H9 (cell line): Measurements from ENCODE around the gene ARID1B. TPM values are rescaled to one million over a fixed set of nuclear protein-coding genes. Genes with fewer than 3 reads are reported as not detected.

ENCODE experiments used
- DNase-seq: peaks from one replicate; pipeline ENCODE4 v3.0.0-alpha.2; 2017
- H2AFZ ChIP-seq: one replicate; pipeline ENCODE4 v1.6.1; 2013; ENCODE audit warnings: mild to moderate bottlenecking, low read length, control low read depth, moderate library complexity
- H2AK5ac ChIP-seq: 2 replicates; pipeline ENCODE4 v1.6.1; 2013; ENCODE audit warnings: low read length, control low read depth, mixed read lengths; ENCODE audit not compliant: insufficient read length
- H2BK120ac ChIP-seq: one replicate; pipeline ENCODE4 v1.6.1; 2013; ENCODE audit warnings: low read depth, mild to moderate bottlenecking, low read length, control low read depth, inconsistent platforms; ENCODE audit not compliant: poor library complexity, severe bottlenecking
- H2BK12ac ChIP-seq: 2 replicates; pipeline ENCODE4 v1.6.1; 2013; ENCODE audit warnings: low read length, control low read depth, mixed read lengths, low read depth; ENCODE audit not compliant: insufficient read length
- H2BK15ac ChIP-seq: 2 replicates; pipeline ENCODE4 v1.6.1; 2013; ENCODE audit warnings: low read depth, low read length, control low read depth
- H2BK20ac ChIP-seq: one replicate; pipeline ENCODE4 v1.6.1; 2013; ENCODE audit warnings: low read depth, mild to moderate bottlenecking, low read length, control low read depth, inconsistent platforms; ENCODE audit not compliant: poor library complexity, severe bottlenecking
- H2BK5ac ChIP-seq: 2 replicates; pipeline ENCODE4 v1.6.1; 2013; ENCODE audit warnings: low read length, control low read depth, mixed read lengths; ENCODE audit not compliant: insufficient read length
- H3K14ac ChIP-seq: 2 replicates; pipeline ENCODE4 v1.6.1; 2013; ENCODE audit warnings: low read length, control low read depth; ENCODE audit not compliant: insufficient read depth
- H3K18ac ChIP-seq: 2 replicates; pipeline ENCODE4 v1.6.1; 2013; ENCODE audit warnings: low read depth, mild to moderate bottlenecking, mixed read lengths, low read length, control low read depth; ENCODE audit not compliant: insufficient read length
- H3K23ac ChIP-seq: 2 replicates; pipeline ENCODE4 v1.6.1; 2013; ENCODE audit warnings: low read length, control low read depth, mixed read lengths, low read depth; ENCODE audit not compliant: insufficient read length
- H3K23me2 ChIP-seq: 2 replicates; pipeline ENCODE4 v1.6.1; 2013; ENCODE audit warnings: low read depth, mild to moderate bottlenecking, mixed read lengths, low read length, control low read depth; ENCODE audit not compliant: insufficient read length, poor library complexity, severe bottlenecking
- H3K27ac ChIP-seq: 2 replicates; pipeline ENCODE4 v1.5.1; 2013; ENCODE audit warnings: low read length, control low read depth, mixed read lengths, low read depth; ENCODE audit not compliant: insufficient read length
- H3K27me3 ChIP-seq: 2 replicates; pipeline ENCODE4 v1.6.1; 2013; ENCODE audit warnings: low read length, control low read depth, inconsistent platforms; ENCODE audit not compliant: insufficient read depth
- H3K4ac ChIP-seq: 2 replicates; pipeline ENCODE4 v1.6.1; 2013; ENCODE audit warnings: low read depth, mild to moderate bottlenecking, control low read depth, inconsistent platforms, low read length, moderate library complexity
- H3K4me1 ChIP-seq: 2 replicates; pipeline ENCODE4 v1.6.1; 2013; ENCODE audit warnings: low read length, control low read depth, inconsistent platforms; ENCODE audit not compliant: insufficient read depth
- H3K4me2 ChIP-seq: 2 replicates; pipeline ENCODE4 v1.6.1; 2013; ENCODE audit warnings: low read length, control low read depth, mixed read lengths; ENCODE audit not compliant: insufficient read length, insufficient read depth
- H3K56ac ChIP-seq: 2 replicates; pipeline ENCODE4 v1.6.1; 2013; ENCODE audit warnings: low read depth, mild to moderate bottlenecking, mixed read lengths, low read length, control low read depth; ENCODE audit not compliant: insufficient read length
- H3K79me1 ChIP-seq: 2 replicates; pipeline ENCODE4 v1.6.1; 2013; ENCODE audit warnings: low read depth, mild to moderate bottlenecking, moderate library complexity, low read length, control low read depth, inconsistent platforms; ENCODE audit not compliant: insufficient read depth, poor library complexity, severe bottlenecking
- H3K79me2 ChIP-seq: 2 replicates; pipeline ENCODE4 v1.6.1; 2013; ENCODE audit warnings: low read length, control low read depth, inconsistent platforms; ENCODE audit not compliant: insufficient read depth
- H3K9ac ChIP-seq: 2 replicates; pipeline ENCODE4 v1.6.1; 2013; ENCODE audit warnings: low read length, control low read depth, mixed read lengths; ENCODE audit not compliant: insufficient read length; ENCODE audit errors: extremely low read depth
- H3K9me3 ChIP-seq: one replicate; pipeline ENCODE4 v1.6.1; 2013; ENCODE audit warnings: low read depth, low read length, inconsistent platforms; ENCODE audit not compliant: control insufficient read depth
- H3T11ph ChIP-seq: one replicate; pipeline ENCODE4 v1.6.1; 2013; ENCODE audit warnings: mild to moderate bottlenecking, low read length, control low read depth, inconsistent platforms
- H4K20me1 ChIP-seq: one replicate; pipeline ENCODE4 v1.6.1; 2013; ENCODE audit not compliant: control insufficient read depth, insufficient read length, insufficient read depth
- H4K5ac ChIP-seq: 2 replicates; pipeline ENCODE4 v1.6.1; 2013; ENCODE audit warnings: low read depth, mild to moderate bottlenecking, mixed read lengths, low read length, control low read depth; ENCODE audit not compliant: insufficient read length
- H4K8ac ChIP-seq: replicated peaks from 2 replicates; pipeline ENCODE4 v1.6.1; 2013; ENCODE audit warnings: low read length, control low read depth, mixed read lengths, low read depth; ENCODE audit not compliant: insufficient read length
- H4K91ac ChIP-seq: 2 replicates; pipeline ENCODE4 v1.6.1; 2013; ENCODE audit warnings: low read depth, mild to moderate bottlenecking, moderate library complexity, mixed read lengths, low read length, control low read depth; ENCODE audit not compliant: insufficient read length
- H3K27ac Mint-ChIP-seq, 3 experiments: 2 replicates in 2 of 3; 3 replicates in 1 of 3; pipeline ENCODE4 v1.8.0; 2020 to 2021; ENCODE audit warnings: mixed read lengths in 3 of 3, mild to moderate bottlenecking in 1 of 3, moderate library complexity in 1 of 3
- H3K27me3 Mint-ChIP-seq: 2 replicates; pipeline ENCODE4 v1.8.0; 2021; ENCODE audit warnings: low read depth, mild to moderate bottlenecking, moderate library complexity, mixed read lengths
- H3K36me3 Mint-ChIP-seq, 3 experiments: 2 replicates in 2 of 3; 3 replicates in 1 of 3; pipeline ENCODE4 v1.8.0; 2020 to 2021; ENCODE audit warnings: low read depth in 3 of 3, mixed read lengths in 3 of 3; ENCODE audit not compliant: insufficient read depth in 1 of 3
- H3K4me1 Mint-ChIP-seq, 2 experiments: 2 replicates each; pipeline ENCODE4 v1.8.0; 2020; ENCODE audit warnings: mixed read lengths in 2 of 2
- H3K4me3 Mint-ChIP-seq, 2 experiments: 2 replicates in 1 of 2; 3 replicates in 1 of 2; pipeline ENCODE4 v1.8.0; 2020 to 2021; ENCODE audit warnings: mild to moderate bottlenecking in 2 of 2, mixed read lengths in 2 of 2, moderate library complexity in 1 of 2
- H3K9me3 Mint-ChIP-seq, 2 experiments: 2 replicates in 1 of 2; 3 replicates in 1 of 2; pipeline ENCODE4 v1.8.0; 2020; ENCODE audit warnings: mild to moderate bottlenecking in 2 of 2, mixed read lengths in 2 of 2, moderate library complexity in 1 of 2
- WGBS: extraction: QIAGEN DNeasy Blood & Tissue Kit; methylation state at CpG from one replicate; pipeline ENCODE4 v1.1.7; 2013; ENCODE audit warnings: missing lambda C conversion rate, low lambda C conversion rate, mixed read lengths; ENCODE audit not compliant: insufficient read length; ENCODE audit errors: extremely low coverage; 5-methylcytosine and 5-hydroxymethylcytosine counted together
- total RNA-seq: library from RNA; stranded (reverse); gene quantifications from 2 replicates; pipeline ENCODE4 v1.2.1, GENCODE V29; 2021
- TF ChIP-seq, protein P1 (sequence below): fragments of 200-600 bp; sonication (generic); conservative IDR thresholded peaks from 3 replicates; pipeline ENCODE4 v1.8.0; 2021; ENCODE audit warnings: antibody characterized with exemption, mild to moderate bottlenecking

Gene ARID1B
- total RNA-seq, 1 experiment from 2014 or later = 88.2 TPM

DNA sequence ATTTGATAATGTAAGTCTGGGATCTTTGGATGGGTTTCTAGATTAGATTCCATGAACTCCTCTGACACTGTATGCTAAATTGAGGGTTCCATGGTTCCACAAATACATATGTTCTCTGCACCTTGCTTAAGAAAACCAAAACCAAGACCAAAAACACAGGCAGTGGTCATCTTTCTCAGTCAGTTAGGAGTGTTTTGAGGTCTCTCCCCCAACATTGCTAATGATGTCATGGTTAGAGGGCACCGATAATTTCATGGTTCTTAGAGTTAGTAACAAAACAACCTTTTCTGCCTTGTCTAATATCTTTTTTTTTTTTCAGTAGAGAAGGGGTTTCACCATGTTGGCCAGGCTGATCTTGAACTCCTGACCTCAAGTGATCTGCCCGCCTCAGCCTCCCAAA is 44.5 kb downstream of the ARID1B start:
- H2BK5ac ChIP-seq = no peak overlapping the region
- H3K4me1 ChIP-seq = peaks cover 11% of the 10 kb centered on the region; the same call in 1 of the 2 replicates
- H2BK120ac ChIP-seq = no peak overlapping the region
- no peak overlapping the region for H2BK20ac ChIP-seq
- H2BK15ac ChIP-seq = no peak overlapping the region
- H3K79me1 ChIP-seq = peaks cover 6% of the 10 kb centered on the region
- H3K23me2 ChIP-seq = no peaks in the 10 kb centered on the region
- no CpG with 5 or more reads among the region's 2 CpGs for whole genome bisulfite sequencing
- H3K79me2 ChIP-seq = peaks cover 31% of the 10 kb centered on the region; the same call in 1 of the 2 replicates
- TF ChIP-seq, protein P1, sequence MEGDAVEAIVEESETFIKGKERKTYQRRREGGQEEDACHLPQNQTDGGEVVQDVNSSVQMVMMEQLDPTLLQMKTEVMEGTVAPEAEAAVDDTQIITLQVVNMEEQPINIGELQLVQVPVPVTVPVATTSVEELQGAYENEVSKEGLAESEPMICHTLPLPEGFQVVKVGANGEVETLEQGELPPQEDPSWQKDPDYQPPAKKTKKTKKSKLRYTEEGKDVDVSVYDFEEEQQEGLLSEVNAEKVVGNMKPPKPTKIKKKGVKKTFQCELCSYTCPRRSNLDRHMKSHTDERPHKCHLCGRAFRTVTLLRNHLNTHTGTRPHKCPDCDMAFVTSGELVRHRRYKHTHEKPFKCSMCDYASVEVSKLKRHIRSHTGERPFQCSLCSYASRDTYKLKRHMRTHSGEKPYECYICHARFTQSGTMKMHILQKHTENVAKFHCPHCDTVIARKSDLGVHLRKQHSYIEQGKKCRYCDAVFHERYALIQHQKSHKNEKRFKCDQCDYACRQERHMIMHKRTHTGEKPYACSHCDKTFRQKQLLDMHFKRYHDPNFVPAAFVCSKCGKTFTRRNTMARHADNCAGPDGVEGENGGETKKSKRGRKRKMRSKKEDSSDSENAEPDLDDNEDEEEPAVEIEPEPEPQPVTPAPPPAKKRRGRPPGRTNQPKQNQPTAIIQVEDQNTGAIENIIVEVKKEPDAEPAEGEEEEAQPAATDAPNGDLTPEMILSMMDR = no peak
- Mint-ChIP-seq H3K4me3 (no peak overlapping the region), H3K27ac (no peak overlapping the region), H3K4me1 (peaks cover 44 to 55% of the 10 kb centered on the region in 2 experiments), H3K27me3 (no peaks in the 10 kb centered on the region; the same call in 1 of the 2 replicates), H3K36me3 (peaks cover 0 to 5% (median 0%) of the 10 kb centered on the region in 3 experiments; a peak in 1 of 7 replicates), H3K9me3 (no peaks in the 10 kb centered on the region)
- no peak overlapping the region for H2AFZ ChIP-seq
- no peak overlapping the region for H3T11ph ChIP-seq
- no peak overlapping the region for H3K27ac ChIP-seq
- H3K4ac ChIP-seq = no peak overlapping the region
- H4K91ac ChIP-seq = no peak overlapping the region
- no peak overlapping the region for H2AK5ac ChIP-seq
- H4K8ac ChIP-seq = no peak overlapping the region
- no peak overlapping the region for H4K5ac ChIP-seq
- H3K27me3 ChIP-seq = no peaks in the 10 kb centered on the region
- no peak overlapping the region for H3K18ac ChIP-seq
- H3K4me2 ChIP-seq = no peak overlapping the region
- no peak overlapping the region for H3K14ac ChIP-seq
- no peak overlapping the region for H3K9ac ChIP-seq
- H3K23ac ChIP-seq = no peak overlapping the region
- H3K56ac ChIP-seq = no peak overlapping the region
- H4K20me1 ChIP-seq = peaks cover 2% of the 10 kb centered on the region
- H3K9me3 ChIP-seq = no peaks in the 10 kb centered on the region
- no peak overlapping the region for H2BK12ac ChIP-seq
- no peak for DNase-seq
